ENCODE data around the gene TEN1.

TEN1 gene

DNA sequence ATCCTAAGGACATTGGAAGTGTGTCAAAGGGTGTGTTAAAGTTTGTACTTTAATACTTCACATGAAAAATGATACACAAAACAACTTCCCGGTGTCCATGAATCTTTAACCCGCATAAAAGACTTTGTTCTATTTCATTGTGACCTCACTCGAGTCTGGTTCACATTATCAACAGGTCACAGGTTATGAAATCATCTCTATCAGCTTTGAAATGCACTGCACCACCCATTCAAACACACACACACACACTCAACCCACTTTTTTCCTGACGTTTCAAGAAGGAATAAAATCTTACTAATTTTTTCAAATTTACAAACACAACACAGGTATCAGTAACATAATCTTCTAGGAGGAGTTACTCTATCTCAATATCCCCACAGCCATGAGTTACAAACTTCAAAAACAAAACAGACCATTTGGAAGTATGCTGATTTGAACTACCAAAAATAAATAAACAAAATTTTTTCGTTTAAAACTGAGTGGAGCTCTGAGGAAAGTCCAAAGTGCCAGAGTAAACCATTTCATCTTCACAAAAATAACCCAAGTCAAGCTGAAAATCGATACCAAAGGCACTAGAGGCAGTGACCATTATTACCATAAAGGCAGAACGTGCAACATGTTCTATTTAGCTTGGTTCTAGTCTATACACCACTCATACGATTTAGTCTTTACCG lies 2.7 kb upstream of the TEN1 start:
- no peak for DNase-seq (ENCODE audit: low spot score)

DNA sequence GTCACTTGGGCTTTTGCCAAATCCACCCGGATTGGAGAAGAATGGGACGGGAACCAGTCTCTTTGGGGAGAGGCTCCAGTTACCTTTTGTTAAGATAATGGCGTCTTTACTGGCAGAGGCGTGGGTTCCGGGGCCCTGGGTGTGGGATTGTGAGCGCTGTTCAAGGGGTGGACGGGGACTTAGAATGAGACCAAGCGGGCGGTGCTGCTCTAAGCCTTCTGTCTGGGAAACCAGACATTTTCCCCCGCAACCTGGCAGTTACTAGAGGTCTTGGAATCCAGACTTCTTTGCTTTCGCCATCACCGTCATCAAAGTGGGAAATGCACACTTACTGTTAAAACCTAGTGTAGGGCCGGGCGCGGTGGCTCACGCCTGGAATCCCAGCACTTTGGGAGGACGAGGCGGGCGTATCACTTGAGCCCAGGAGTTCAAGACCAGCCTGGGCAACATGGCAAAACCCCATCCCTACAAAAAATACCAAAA lies 706 bp downstream of the TEN1 start:
- DNase-seq (ENCODE audit: low spot score): no peak

DNA sequence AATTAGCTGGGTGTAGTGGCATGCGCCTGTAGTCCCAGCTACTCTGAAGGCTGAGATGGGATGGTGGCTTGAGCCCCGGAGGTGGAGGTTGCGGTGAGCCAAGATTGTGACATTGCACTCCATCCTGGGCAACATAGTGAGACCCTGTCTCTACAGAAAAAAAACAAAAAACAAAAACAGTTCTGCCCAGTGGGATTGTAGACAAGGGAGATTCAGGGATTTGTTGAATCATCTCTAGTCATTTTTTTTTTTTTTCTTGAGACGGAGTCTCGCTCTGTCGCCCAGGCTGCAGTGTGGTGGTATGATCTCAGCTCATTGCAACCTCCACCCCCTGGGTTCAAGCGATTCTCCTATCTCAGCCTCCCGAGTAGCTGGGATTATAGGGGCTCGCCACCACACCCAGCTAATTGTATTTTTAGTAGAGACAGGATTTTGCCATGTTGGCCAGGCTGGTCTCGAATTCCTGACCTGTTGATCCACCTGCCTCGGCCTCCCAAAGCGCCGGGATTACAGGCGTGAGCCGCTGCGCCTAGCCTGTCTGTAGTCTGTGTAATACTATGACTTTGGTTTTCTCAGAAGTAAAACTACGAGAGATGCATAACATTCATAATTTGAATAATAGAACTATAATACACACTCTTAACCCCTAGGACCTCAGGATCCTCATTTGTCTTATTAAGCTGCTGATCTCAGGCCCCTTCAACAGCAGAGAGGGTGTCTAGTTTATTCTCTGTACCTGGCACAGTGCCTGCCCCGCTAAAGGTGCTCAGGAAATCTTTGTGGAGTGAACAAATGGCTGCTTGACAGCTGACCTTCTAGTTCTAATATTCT lies 1.4 kb downstream of the TEN1 start:
- DNase-seq (ENCODE audit: low spot score): no peak

DNA sequence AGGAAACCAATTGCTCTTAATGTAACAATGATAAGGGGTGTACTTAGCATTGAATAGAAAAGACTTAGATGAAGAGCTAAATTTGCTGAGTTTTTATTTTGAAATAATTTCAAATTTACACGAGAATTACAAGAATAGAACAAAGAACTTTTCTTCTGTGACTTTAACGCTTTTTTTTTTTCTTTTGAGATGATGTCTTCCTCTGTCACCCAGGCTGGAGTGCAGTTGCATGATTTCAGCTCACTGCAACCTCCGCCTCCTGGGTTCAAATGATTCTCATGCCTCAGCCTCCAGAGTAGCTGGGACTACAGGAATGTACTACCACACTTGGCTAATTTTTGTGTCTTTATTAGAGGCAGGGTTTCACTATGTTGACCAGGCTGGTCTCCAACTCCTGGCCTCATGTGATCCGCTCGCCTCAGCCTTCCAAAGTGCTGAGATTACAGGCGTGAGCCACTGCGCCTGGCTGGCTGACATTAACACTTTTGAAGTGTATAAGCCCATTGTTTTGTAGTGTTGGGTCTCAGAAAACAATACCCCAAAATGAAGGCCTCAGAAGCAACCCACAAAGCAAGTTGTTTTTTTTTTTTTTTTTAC lies 2.1 kb downstream of the TEN1 start:
- no peak for DNase-seq (ENCODE audit: low spot score)

DNA sequence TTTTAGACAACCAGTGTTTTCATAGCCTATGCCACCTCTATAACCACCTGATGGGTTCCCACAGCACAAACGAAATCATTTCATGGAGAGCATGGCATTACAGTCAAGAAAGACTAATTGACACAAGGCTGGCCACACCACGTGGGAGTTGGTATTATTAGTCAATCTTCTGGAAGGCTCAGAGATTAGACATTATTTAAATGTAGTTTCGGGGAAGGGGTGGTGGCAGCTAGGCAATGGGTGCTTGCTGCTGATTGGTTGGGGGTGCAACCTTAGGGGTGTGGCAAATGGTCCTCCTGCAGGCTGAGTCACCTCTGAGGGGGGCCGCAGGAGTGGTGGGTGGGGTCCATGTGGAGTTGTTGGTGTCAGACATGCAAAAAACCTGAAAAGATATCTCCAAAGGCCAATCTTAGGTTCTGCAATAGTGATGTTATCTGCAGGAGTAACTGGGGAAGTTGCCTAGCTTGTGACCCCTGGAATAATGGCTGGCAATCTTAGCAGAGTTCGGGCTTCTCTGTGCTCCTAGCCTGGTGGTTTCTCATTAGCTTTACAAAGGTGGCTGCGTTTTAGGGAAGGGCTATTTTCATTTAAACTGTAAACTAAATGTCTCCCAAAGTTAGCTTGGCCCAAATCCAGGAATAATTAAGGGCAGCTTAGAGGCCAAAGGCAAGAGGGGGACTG lies 4.6 kb downstream of the TEN1 start:
- no peak for DNase-seq (ENCODE audit: low spot score)

DNA sequence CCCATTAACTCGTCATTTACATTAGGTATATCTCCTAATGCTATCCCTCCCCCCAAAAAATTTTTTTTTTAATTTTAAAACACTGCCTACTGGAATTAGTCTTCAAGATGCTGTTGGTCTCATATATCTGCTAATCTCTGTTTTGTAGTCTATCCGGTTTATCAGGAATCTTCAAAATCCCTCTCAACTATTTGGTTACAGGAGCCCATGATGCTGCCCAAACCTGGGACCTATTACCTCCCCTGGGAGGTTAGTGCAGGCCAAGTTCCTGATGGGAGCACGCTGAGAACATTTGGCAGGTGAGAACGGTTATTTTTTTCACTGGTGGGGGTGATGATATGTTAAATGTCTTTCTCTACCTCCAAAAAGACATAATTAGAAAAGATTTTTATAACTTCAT lies 6.9 kb downstream of the TEN1 start:
- DNase-seq (ENCODE audit: low spot score): no peak

DNA sequence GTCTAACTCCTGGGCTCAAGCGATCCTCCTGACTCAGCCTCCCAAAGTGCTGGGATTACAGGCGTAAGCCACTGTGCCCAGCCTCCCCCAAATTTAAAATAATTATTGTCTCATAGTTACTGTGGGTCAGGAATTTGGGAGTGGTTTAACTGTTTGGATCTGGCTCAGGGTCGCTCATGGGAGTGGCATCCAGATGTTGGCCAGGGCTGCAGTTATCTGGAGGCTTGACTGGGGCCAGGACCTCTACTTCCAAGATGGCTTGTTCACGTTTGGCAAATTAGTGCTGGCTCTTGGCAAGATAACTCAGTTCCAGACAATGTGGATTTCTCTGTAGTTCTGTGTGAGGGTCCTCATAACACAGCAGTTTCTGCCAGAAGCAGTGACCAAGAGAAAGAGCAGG lies 8.0 kb downstream of the TEN1 start:
- DNase-seq (ENCODE audit: low spot score): no peak

DNA sequence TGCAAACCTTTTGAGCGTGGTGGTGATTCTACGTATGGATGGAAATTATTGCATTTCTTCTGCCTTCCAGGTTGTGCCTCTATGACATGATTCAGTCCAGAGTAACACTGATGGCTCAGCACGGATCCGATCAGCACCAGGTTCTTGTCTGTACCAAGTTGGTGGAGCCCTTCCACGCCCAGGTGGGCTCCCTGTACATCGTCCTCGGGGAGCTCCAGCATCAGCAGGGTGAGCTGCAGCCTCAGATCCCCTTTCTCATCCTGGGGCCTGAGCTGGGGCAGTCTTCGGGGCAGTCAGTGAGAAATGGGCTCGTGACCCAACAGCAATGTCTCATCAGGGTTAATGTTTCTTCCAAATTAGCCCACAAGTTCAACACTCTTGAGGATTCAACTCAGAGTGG lies 12.4 kb downstream of the TEN1 start:
- DNase-seq (ENCODE audit: low spot score): no peak

DNA sequence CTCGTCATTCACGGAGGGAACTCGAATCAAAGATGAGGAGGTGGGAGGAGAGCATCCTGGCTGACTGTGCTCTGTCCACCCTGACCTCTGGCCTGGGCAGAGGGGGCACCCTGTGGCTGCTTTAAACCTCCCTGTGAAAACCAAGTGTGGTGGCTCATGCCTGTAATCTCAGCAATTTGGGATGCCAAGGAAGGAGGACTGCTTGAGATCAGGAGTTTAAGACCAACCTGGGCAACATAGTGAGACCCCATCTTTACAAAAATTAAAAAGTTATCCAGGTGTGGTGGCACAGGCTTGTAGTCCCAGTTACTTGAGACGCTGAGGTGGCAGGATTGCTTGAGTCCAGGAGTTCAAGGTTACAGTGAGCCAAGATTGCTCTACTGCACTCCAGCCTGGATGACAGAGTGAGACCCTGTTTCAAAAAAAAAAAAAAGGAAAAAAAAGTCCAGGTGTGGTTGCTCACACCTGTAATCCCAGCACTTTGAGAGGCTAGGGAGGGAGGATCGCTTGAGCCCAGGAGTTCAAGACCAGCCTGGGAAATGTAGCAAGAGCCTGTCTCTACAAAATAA lies 15.8 kb downstream of the TEN1 start:
- no peak for DNase-seq (ENCODE audit: low spot score)

DNA sequence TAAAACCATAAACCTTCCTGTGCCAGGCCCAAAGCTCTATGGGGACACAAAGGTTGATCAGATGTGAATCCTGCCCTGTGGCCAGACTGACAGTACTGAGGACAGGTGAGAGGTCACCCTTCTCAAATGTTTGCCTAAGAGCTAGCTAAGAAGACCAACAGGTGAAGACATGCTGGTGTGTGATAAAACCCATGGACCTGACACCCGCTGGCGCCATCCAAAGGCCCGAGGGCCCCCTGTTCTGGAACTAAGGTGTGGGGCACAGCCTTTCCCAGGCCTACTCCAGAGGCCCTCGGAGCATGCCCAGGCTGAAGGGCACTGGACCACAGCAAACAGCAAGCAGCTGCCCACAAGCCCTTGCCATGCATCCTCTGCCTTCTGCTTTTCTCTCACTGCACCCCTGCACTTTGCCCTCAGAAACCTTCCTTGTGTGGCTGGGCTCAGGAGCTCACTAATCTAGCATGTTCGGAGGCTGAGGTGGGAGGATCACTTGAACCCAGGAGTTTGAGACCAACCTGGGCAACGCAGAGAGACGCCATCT lies 16.4 kb downstream of the TEN1 start:
- DNase-seq (ENCODE audit: low spot score): no peak

DNA sequence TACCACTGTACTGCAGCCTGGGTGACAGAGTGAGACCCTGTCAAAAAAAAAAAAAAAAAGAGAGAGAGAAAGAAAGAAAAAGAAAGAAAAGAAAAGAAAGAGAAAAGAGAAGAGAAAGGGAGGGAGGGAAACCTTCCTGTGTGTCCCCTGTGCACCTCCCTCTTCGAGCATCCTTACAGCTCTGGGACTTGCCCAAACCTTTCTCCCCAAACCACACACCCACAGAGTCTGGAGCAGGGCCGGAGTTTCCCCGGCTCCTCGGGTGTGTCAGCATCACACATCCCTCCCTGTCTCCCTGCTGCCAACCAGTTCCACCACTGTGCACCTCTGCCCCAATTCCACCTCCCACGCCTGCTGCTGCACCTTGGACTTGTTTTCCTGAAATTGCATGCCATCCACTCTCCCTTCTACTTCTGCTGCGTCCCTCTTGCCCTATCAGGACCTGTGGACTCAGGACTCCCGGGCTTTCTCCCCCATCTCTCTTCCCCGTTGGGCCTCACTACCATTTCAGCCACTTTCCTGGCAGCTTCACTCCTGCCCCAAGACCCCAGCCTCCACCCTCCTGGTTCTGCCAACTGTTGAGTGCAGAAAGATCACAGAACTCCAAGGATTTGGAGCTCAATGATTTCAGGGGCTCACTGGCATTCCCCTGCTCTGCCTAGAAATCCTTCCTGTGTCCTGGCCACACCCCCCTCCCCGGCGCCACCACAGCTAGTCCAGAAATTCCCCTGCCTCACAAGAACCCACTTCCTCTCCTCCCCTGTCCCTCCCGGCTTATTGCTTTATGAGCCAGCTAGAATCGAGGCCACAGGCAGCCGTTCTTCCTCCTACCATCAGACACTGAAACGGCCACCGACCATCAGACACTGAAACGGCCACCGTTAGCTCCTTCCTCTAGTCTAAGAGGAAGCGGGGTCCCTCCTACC lies 17.9 kb downstream of the TEN1 start:
- DNase-seq (ENCODE audit: low spot score): peak; percentile 33

DNA sequence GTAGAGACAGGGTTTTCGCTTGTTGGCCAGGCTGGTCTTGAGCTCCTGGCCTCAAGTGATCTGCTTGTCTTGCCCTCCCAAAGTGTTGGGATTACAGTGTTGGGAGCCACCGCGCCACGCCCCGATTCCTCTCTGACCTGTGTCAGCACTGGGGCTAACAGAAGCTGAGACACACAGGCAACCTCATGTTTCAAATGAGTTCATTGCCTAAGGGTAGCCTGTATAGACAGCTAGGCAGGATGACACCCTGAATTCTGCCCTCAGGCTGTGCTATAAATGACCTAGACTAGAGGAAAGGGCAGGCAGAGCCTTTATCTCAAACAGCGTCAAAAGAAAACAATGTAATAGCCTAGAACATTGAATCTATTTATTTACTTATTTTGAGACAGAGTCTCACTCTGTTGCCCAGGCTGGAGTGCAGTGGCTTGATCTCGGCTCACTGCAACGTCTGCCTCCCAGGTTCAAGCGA lies 19.3 kb downstream of the TEN1 start:
- DNase-seq (ENCODE audit: low spot score): no peak

DNA sequence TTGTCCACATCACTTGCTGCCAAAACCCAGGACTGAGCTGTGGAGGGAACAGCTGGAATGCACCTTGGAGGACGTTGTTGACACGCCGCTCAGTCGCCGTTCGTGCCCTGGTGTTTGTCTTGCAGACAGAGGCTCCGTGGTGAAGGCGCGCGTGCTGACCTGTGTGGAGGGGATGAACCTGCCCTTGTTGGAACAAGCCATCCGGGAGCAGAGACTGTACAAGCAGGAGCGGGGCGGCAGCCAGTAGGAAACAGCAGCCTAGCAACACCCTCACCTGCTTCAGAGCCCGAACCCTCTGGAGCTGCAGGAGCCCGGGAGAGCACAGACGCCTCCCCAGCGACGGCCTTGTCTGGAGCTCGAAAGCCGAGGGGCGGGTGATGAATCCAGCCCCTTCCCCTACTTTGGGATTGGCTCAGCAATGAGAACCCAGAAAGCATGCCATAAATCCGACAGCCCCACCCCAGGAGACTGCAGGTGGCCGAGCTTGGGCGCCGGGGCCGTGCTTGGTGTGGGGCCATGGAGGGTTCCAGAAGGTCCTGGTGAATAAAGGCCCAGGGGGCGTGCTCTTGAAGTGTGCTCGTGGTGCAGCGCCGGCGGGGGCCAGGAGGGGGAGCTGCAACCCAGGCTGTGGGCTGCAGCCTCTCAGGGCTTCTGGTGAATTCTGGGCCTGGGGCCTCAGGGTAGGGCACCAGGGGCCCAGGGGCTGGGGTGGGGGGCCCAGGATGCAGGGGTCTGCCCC lies 21.1 kb downstream of the TEN1 start:
- no peak for DNase-seq (ENCODE audit: low spot score)

DNA sequence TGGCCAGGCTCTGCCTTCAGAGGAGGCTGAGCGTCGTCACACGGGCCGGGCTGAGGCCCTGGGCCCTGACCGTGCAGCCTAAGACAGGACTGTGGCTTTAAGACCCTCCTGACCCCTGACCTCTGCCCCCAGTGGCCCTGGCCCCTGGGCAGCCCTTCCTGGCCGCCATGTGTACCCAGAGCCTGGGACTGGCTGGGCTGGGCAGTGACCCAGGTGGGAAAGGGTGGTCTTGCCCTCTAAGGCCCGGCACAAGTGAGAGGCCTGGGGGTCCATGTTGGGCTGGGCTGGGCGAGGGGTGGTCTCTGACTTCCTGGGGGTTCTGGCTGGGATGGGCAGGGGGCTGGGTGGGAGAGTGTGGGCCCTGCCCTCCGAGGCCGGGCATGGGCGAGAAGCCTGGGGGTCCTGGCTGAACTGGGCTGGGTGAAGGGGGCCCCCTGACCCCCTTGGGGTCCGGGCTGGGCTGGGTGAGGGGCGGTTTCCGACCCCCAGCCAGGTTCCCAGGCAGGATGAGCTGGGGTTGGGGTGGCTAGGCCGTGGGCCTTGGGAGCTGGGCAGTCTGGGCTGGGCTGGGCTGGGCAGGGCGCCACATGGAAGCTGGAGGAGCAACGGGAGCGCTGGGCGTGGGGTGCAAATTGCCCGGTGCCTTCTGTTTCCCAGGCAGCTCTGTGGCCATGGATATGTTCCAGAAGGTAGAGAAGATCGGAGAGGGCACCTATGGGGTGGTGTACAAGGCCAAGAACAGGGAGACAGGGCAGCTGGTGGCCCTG lies 21.9 kb downstream of the TEN1 start, which contains the start of gene CDK3:
CDK3 (plus strand) TSS at position 101 of the 767 bp plus-strand sequence; CDS start at position 672, 571 bp downstream.
- no peak for DNase-seq (ENCODE audit: low spot score)

DNA sequence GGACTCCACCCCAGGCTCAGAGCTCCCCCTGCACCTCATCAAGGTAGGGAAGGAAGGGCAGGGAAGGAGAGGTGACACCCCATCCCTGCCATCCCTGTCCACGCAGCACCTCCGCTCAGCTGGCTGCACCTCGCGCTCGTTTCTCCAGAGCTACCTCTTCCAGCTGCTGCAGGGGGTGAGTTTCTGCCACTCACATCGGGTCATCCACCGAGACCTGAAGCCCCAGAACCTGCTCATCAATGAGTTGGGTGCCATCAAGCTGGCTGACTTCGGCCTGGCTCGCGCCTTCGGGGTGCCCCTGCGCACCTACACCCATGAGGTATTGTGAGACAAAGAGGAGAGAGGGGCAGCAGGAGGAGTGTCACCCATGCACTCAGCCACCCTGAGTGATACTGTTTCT lies 23.1 kb downstream of the TEN1 start:
- DNase-seq (ENCODE audit: low spot score): no peak

DNA sequence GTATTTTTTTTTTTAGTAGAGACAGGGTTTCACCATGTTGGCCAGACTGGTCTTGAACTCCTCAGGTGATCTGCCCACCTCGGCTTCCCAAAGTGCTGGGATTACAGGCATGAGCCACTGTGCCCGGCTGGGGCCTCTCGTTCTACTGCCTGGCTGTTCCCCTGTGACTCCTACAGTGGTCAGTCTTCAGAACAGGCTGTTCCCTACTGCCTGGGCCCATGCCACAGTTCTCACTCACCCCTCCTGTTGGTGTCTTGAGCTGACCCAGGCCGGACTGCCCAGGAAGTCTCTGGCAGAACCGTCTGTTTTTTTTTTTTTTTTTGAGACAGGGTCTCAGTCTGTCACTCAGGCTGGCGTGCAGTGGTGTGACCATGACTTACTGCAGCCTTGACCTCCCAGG lies 24.9 kb downstream of the TEN1 start:
- DNase-seq (ENCODE audit: low spot score): no peak

DNA sequence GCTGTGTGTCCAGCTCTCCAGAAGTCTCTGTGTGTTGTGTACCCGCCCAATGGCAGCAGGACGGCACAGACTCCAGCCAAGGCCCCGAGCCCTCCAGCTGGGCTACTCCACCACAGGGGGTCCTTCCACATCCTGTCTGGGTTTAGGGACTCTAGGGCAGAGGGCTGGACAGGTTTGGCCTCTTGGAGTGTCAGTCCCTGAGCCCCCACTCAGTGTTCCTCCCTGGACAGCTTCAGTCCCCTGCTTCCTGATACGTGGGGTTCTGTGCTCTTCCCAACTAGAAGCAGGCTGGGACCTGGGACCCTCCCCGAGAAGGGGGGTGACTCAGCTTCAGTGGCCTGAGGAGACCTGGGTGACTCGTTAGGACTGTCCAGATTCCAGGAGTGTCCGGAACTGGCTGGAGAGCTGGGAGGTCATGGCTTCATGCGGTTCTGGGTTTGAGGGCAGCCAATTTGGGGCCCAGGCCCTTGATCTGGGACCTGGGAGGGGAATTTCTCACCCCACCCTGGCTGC lies 25.8 kb downstream of the TEN1 start:
- DNase-seq (ENCODE audit: low spot score): no peak

DNA sequence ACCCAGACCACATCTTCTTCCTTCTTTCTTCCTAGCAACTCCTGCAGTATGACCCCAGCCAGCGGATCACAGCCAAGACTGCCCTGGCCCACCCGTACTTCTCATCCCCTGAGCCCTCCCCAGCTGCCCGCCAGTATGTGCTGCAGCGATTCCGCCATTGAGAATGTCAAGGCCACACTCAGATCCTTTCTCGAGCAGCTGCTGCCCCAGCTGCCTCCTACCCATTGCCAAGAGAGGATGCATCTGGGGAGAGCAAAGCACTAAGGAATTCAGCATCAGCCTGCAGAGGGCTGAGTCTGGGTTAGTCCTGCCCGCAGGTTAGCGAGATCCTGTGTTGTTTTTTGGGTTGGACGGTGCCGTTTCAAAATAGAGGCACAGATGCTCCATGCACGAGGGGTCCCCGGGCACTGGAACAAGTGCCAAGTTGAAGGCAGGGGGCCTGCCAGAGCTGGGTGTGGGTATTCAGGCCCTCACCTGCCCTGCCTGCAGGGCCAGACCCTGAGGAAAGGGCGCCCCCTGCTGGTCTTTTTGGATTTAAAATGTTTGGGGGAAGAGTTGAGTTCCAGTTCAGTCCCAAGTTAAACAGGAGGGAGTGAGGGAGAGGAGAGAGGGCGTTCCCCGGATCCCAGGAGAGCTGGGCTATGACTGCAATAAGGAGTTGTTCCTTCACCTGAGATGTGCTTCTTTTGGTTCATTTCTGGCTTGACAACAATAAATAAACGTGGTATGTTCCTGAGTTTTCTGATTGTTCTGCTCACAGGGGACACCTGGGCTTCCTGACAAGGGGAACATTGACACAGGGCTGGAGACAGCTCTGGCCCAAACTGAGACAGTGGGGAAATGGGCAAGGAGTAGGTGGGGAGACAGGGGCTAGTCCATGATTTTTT lies 26.5 kb downstream of the TEN1 start:
- peak; percentile 67 for DNase-seq (ENCODE audit: low spot score)

Data from globus pallidus (tissue), 1 donor.